GM12801 (cell line): Measurements from ENCODE around the gene TMEM80.

Experiments
- CTCF ChIP-seq: IDR thresholded peaks from one replicate; pipeline ENCODE4 v1.5.1; 2011; ENCODE audit warnings: control low read depth; ENCODE audit not compliant: insufficient read length; ENCODE audit errors: extremely low read depth

The TMEM80 gene

GRCh38 chr11:695538-696248 lies at the start of gene TMEM80:
Gene TMEM80 (plus strand): TSS chr11:695816. CDS start chr11:695828, 12 bp downstream.
- TF ChIP-seq CTCF, result no peak

DNA sequence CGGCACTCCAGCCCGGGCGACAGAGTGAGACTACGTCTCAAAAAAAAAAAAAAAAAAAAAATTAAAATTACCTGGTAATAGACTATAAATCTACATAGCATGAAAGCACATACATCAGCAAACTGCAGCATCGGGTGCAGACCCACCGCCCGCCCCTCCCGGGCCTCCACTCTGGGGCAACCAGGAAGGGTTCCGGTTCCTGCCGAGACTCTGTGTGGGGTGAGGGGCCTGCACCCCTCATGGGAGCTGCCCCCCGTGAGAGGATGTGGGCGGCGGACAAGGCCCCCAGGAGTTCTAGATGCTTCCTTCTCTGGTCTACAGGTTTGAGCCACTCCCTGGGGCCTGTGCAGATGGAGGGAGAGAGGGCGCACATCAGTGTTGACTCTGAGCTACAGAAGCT lies 49.4 kb upstream of the TMEM80 start:
- TF ChIP-seq CTCF, result no peak

DNA sequence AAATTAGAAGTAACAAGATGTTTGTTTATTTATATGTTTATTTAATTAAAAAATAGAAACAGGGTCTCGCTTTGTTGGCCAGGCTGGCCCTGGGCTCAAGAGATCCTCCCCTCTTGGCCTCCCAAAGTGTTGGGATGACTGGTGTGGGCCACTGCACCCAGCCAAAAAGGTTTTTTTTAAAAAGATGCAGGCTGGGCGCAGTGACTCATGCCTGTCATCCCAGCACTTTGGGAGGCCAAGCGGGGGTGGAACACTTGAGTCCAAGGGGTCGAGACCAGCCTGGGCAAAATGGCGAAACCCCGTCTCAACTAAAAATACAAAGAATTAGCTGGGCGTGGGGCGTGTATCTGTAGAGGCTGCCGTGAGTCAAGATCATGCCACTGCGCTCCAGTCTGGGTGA lies 45.1 kb upstream of the TMEM80 start:
- TF ChIP-seq CTCF, result no peak

- no peak for TF ChIP-seq CTCF
Measured at GRCh38 chr11:653837-654236, 41.8 kb upstream of the TMEM80 start.

DNA sequence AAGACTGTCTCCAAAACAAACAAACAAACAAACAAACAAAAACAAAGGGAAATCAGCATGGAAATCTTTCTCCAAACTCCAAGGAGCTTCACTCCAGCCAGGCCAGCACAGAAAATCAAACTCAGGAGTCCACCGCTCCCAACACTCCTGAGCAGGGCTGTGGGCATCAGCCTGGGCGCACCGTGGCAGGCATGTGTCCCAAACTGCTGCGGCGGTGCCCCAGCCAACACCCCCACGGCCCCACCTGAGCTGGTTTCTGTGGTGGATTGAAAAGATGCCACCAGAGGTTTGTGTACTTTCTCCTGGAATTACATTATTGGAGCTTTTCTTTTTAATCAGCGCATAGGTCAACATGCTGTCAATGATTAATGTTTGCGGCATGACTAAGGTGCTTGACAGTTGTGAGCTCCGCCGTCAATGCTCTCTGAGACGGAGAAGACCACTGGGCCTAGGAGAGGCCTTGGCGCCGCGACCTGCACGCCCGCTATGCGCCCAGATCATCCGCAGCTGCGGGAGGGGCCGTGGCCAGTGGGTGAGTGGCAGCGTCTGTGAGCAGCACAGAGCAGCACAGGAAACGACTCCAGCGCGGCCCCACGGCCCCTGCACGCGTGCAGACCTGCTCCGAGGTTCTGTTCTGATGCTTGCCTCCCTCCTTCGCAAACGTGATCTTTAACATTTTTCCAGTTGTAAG lies 40.4 kb upstream of the TMEM80 start:
- no peak for TF ChIP-seq CTCF

DNA sequence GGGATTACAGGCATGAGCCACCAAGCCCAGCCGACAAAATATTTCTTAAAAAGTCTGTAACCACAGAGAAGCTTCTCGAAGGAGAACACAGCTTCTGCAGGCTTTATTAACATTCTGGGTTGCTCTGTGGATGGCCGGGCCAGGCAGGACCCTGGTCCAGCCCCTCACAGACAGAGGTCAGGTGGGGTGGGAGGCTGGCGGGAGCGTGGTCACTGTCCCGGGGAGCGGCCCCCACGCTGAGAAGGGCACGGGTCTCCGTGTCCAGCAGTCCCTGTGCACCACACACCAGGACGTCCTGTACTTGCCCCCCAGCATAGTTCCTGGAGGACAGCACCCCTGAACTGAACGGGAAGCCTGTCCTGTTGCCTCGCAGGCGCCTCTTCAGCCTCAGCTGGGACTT lies 39.2 kb upstream of the TMEM80 start:
- no peak for TF ChIP-seq CTCF

GRCh38 chr11:656866-657265 lies 38.8 kb upstream of the TMEM80 start:
- no peak for TF ChIP-seq CTCF
